Measurements from ENCODE around the gene EARS2. TPM values are rescaled to one million over a fixed set of nuclear protein-coding genes. Genes with fewer than 3 reads are reported as not detected.
A peak's percentile ranks its signal among the peaks of the same experiment; 100 is the strongest.

EARS2 gene
- total and polyA plus RNA-seq, 9 of the 15 experiments (the other 6 are each of a cell fraction or from before 2014, with no cell fraction given), result 17.6 to 58.6 (median 36.3) TPM

DNA sequence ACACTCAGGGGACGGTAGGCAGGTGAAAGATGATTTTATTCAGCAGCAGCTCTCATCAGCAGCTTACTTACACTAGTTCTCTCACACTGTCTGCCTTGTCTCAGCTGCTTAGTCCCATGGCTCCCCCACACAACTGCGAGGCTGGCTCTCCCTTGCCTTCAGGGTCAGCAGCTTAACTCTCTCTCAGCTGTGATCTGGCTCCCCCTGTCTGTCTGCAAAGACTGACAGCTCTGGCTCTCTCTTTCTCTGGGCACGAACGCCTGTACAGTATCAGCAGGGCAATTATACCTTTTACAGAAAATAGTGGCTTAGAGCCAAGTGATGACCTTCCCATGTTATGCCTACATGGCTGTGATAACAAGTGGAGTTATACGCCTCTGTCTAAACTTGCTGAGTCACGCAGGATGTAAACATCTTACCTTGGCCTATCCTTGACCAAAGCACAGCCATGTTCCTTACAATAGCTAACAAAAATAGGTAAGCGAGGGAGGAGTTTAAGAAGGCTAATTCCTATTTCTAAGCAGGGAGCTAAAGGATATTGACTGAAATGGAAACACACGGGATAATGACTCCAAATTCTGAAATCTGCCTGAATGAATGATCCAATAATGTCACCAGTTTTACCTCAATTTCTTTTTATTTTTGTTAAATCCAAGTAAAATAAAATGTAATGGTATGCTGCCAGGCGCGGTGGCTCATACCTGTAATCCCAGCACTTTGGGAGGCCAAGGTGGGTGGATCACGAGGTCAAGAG, 40.0 kb upstream of the EARS2 start (continued):
- TF ChIP-seq, protein P1, sequence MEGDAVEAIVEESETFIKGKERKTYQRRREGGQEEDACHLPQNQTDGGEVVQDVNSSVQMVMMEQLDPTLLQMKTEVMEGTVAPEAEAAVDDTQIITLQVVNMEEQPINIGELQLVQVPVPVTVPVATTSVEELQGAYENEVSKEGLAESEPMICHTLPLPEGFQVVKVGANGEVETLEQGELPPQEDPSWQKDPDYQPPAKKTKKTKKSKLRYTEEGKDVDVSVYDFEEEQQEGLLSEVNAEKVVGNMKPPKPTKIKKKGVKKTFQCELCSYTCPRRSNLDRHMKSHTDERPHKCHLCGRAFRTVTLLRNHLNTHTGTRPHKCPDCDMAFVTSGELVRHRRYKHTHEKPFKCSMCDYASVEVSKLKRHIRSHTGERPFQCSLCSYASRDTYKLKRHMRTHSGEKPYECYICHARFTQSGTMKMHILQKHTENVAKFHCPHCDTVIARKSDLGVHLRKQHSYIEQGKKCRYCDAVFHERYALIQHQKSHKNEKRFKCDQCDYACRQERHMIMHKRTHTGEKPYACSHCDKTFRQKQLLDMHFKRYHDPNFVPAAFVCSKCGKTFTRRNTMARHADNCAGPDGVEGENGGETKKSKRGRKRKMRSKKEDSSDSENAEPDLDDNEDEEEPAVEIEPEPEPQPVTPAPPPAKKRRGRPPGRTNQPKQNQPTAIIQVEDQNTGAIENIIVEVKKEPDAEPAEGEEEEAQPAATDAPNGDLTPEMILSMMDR (IDR thresholded peaks at IDR 0.05 in 2 of 3, conservative IDR thresholded peaks at IDR 0.05 in 1 of 3; ENCODE audit: insufficient read depth in 2 of 3, low read depth in 1 of 3, low read length in 3 of 3), result peak; percentile 78 to 86 (median 85)
- TF ChIP-seq SMARCA5 (IDR thresholded peaks at IDR 0.05), result 0 out of 2 replicates have a peak, but pooled peaks have one; percentile 14
- TF ChIP-seq HDAC8 (tag; IDR thresholded peaks at IDR 0.05), result peak; percentile 99
- TF ChIP-seq ZNF239 (CRISPR knock-in tag; IDR thresholded peaks at IDR 0.05), result peak; percentile 97
- TF ChIP-seq ZNF77 (CRISPR knock-in tag; IDR thresholded peaks at IDR 0.05), result peak; percentile 75; the same call in 1 of the 2 replicates
- TF ChIP-seq ZNF3 (CRISPR knock-in tag; IDR thresholded peaks at IDR 0.05), result no peak
- peak; percentile 48; the same call in 1 of the 2 replicates for TF ChIP-seq MAX (CRISPR knock-in tag; IDR thresholded peaks at IDR 0.05)
- no peak for TF ChIP-seq BCOR (IDR thresholded peaks at IDR 0.05)
- peak; percentile 75 for TF ChIP-seq BRD9 (IDR thresholded peaks at IDR 0.05; ENCODE audit: low read depth, partially characterized antibody)
- TF ChIP-seq ZFX (CRISPR knock-in tag; IDR thresholded peaks at IDR 0.05), result no peak
- peak; percentile 95 for TF ChIP-seq PKNOX1 (IDR thresholded peaks at IDR 0.05)
- no peak for TF ChIP-seq MGA (IDR thresholded peaks at IDR 0.05)
- TF ChIP-seq MTA2 (IDR thresholded peaks at IDR 0.05; ENCODE audit: low read depth), result peak; percentile 50; the same call in 1 of the 2 replicates
